Bronchial epithelial cell (primary cell): ENCODE data around the gene TMEM178B. TPM values are rescaled to one million over a fixed set of nuclear protein-coding genes. Genes with fewer than 3 reads are reported as not detected.

Experiments
- DNase-seq: peaks from one replicate; pipeline ENCODE4 v3.0.0-alpha.2; 2010; ENCODE audit warnings: low read depth
- FAIRE-seq: peaks from 2 replicates; lab custom pipeline; 2011; peaks lifted over from hg19 to GRCh38; lab: Jason Lieb, UNC
- H3K27me3 ChIP-seq: 2 replicates; pipeline ENCODE4 v1.5.1; 2011; ENCODE audit warnings: low read length; ENCODE audit not compliant: control insufficient read depth, insufficient read depth
- H3K36me3 ChIP-seq: 2 replicates; pipeline ENCODE4 v1.5.1; 2011; ENCODE audit warnings: low read length; ENCODE audit not compliant: control insufficient read depth, insufficient read depth
- H3K4me3 ChIP-seq: 2 replicates; pipeline ENCODE4 v1.5.1; 2011; ENCODE audit warnings: mild to moderate bottlenecking, low read depth, low read length, control low read depth
- CTCF ChIP-seq: IDR thresholded peaks from 2 replicates; pipeline ENCODE4 v1.5.1; 2011; ENCODE audit warnings: mild to moderate bottlenecking, moderate library complexity, low read length, control low read depth, inconsistent platforms; ENCODE audit not compliant: insufficient read depth, severe bottlenecking
- total RNA-seq: library from RNA; depleted of rRNA; stranded (reverse); fragments of >200 nt; gene quantifications from 2 replicates; pipeline ENCODE4 v1.2.1, GENCODE V29; 2014

TMEM178B gene
- total RNA-seq, 1 donor from 2014 or later: under 0.01 TPM

- Histone ChIP-seq H3K4me3 (no peak overlapping the region), H3K36me3 (no peaks in the 10 kb centered on the region), H3K27me3 (no peaks in the 10 kb centered on the region)
- DNase-seq: no peak
- FAIRE-seq: no peak
- TF ChIP-seq CTCF: no peak
These were observed 228.8 kb downstream of the TMEM178B start for GRCh38 chr7:141302617-141303016.

GRCh38 chr7:141304291-141304690 is 230.4 kb downstream of the TMEM178B start:
- FAIRE-seq (no peak), DNase-seq (no peak)
- Histone ChIP-seq H3K36me3 (no peaks in the 10 kb centered on the region), H3K4me3 (no peak overlapping the region), H3K27me3 (no peaks in the 10 kb centered on the region)
- no peak for TF ChIP-seq CTCF

GRCh38 chr7:141306081-141306480 is 232.2 kb downstream of the TMEM178B start:
- H3K4me3 ChIP-seq: no peak overlapping the region
- H3K36me3 ChIP-seq: no peaks in the 10 kb centered on the region
- FAIRE-seq (no peak), DNase-seq (no peak)
- no peaks in the 10 kb centered on the region for H3K27me3 ChIP-seq
- TF ChIP-seq CTCF: no peak

- Histone ChIP-seq H3K4me3 (no peak overlapping the region), H3K36me3 (no peaks in the 10 kb centered on the region), H3K27me3 (no peaks in the 10 kb centered on the region)
- FAIRE-seq (no peak), DNase-seq (no peak)
- no peak for TF ChIP-seq CTCF
These were observed 238.5 kb downstream of the TMEM178B start for GRCh38 chr7:141312395-141312794.

- Histone ChIP-seq H3K36me3 (no peaks in the 10 kb centered on the region), H3K4me3 (no peak overlapping the region), H3K27me3 (no peaks in the 10 kb centered on the region)
- FAIRE-seq (no peak), DNase-seq (no peak)
- TF ChIP-seq CTCF: no peak
These were observed 239.1 kb downstream of the TMEM178B start for GRCh38 chr7:141312828-141313521.

- FAIRE-seq (no peak), DNase-seq (no peak)
- TF ChIP-seq CTCF: no peak
- no peaks in the 10 kb centered on the region for H3K36me3 ChIP-seq
- no peaks in the 10 kb centered on the region for H3K27me3 ChIP-seq
- no peak overlapping the region for H3K4me3 ChIP-seq
These were observed 240.0 kb downstream of the TMEM178B start for GRCh38 chr7:141313896-141314295.
